GM18508 (cell line): ENCODE data around the gene QSOX2.

Experiments used
- ATAC-seq: cut with Tn5 transposase; IDR thresholded peaks from one replicate; pipeline ENCODE4 v1.9.1; 2021; ENCODE audit warnings: moderate number of reproducible peaks; ENCODE audit not compliant: insufficient read depth, unreplicated experiment

QSOX2 gene

DNA sequence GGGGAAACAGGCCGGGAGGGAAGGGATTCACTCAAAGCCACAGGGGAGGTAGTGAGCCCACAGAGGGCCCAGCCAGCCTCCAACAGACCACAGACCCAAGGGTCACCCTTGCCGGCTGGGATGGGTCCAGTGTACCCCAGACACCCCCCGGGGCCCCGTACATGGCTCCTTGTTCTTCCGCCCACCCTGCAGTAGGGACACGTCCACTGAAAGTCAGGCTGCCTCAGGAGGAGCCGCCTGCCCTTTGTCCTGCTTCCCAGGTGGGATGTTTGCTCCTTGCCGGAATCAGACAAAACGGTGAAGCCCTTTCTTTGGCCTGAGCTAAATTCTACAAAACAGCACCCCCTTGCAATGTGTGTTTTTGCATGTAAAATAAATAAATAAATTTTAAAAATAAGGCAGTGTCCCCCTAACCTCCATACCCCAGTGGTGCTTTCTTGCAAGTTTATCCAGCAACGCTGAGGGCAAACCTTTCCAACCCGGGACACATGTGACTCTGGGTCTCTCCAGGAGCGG, 66.5 kb downstream of the QSOX2 start:
- ATAC-seq: no peak

- no peak for ATAC-seq
Measured at GRCh38 chr9:136178773-136179075, 66.9 kb downstream of the QSOX2 start.

GRCh38 chr9:136178061-136178772, 67.4 kb downstream of the QSOX2 start:
- no peak for ATAC-seq

- ATAC-seq: no peak
Measured at GRCh38 chr9:136177224-136177623, 68.4 kb downstream of the QSOX2 start.

- ATAC-seq: no peak
Measured at GRCh38 chr9:136175616-136176197, 69.9 kb downstream of the QSOX2 start.

DNA sequence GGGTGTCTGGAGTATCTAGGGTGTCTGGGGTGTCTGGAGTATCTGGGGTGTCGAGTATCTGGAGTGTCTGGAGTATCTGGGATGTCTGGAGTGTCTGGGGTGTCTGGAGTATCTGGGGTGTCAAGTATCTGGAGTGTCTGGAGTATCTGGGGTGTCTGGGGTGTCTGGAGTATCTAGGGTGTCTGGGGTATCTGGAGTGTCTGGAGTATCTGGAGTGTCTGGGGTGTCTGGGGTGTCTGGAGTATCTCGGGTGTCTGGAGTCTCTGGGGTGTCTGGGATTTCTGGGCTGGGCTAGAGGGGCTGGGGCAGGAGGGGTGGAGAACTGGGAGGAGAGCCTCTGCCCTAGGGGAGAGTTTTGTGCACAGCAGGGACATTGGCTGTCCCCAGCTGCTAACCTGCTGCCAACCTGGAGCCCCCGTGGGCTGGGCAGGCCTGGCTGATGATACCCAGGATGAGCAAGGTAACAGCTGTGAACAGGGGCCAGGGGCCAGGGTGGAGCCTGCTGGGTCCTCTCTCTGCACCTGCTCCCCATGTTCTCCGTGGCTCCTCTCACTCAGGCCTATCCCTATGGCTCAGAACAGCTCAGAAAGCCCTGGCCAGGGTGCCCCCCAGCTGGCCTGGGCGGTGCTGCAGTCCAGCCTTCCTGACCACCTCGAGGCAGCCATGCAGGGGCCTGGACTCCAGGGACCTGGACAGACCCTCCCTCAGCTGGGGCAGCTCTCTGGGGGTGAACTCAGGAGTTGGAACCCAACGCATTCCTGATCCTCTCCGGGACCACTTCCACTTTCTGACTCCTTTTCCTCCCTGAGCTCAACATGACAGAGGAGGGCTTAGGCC, 70.6 kb downstream of the QSOX2 start:
- no peak for ATAC-seq

DNA sequence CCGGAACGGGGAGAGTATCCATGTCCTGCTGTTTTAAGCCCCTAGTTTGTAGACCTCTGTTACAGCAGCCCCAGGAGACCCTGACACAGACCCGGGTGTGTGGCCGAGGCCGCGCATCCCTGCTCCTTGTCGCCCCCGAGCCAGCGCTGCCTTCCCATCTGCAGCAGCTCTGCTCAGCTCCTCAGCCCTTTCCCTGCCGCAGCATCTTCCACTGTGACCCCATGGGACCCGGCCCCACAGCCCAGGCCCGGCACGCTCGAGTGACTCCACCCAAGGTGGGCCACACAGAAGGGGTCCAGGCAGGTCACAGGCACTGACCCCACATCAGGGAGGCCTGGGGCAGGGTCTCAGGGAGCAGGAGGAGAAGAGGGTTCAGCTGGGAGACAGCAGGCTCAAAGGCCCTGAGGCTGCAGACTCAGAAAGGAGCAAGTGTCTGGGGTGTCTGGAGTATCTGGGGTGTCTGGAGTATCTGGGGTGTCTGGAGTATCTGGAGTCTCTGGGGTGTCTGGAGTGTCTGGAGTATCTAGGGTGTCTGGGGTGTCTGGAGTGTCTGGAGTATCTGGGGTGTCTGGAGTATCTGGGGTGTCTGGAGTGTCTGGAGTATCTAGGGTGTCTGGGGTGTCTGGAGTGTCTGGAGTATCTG, 71.8 kb downstream of the QSOX2 start:
- ATAC-seq: no peak

DNA sequence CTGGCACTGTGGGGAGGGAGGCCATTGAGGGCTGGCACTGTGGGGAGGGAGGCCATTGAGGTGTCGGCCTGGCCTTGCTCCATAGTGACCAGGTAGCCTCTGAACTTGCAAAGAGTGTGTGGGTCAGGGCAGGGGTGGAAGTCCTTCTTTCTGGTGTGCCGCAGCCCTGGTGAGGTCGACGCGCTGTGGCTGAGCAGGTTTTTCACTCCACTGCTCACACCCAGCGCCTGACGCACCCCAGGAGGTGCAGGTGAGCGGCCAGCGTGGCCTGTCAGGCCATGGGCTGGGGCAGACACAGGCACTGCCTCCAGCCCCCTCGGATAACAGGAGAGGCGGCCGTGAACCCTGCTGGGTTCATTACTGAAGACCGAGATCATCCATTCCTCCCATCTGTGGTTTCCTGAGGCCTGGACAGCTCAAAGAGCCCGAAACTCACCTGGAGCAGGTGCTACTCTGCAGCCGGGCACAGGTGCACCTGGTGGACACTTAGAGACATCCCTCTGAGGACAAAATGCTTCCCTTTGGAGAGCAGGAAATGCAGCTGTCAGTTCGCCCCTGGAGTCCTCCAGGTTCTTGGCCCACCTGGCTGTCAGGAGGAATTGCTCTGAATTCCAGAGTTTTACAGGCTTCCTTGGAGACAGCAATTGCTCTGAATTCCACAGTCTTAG, 73.1 kb downstream of the QSOX2 start:
- ATAC-seq: no peak

DNA sequence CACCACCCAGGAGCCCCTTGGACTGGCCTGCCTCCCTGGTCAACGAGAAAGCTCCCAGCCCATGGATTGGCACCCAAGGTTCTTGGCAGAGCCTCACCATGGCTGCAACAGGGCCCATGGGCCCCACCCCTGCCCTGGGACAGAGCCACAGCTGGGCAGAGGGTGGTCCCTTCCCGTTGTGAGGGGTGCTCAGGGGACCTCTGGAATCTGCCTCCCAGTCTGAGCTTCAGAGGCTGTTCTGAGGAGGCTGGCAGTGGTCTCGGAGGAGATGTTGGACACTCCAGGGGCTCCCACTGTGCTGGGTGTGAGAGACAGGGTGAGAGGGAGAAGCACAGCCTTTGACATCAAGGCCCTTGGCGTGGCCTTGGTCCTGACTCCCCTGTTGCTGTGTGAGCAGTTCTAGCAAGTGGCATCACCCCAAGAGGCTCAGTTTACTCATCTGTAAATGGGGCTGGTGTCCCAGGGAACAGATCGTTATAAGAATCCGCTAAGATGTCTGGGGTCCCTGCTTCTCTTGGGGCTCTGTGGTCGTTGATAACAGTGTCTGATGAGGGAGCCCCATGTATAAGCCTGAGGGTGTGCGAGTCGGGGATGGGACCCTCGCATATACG, 73.7 kb downstream of the QSOX2 start:
- ATAC-seq: no peak

GRCh38 chr9:136171009-136171800, 74.4 kb downstream of the QSOX2 start:
- no peak for ATAC-seq

DNA sequence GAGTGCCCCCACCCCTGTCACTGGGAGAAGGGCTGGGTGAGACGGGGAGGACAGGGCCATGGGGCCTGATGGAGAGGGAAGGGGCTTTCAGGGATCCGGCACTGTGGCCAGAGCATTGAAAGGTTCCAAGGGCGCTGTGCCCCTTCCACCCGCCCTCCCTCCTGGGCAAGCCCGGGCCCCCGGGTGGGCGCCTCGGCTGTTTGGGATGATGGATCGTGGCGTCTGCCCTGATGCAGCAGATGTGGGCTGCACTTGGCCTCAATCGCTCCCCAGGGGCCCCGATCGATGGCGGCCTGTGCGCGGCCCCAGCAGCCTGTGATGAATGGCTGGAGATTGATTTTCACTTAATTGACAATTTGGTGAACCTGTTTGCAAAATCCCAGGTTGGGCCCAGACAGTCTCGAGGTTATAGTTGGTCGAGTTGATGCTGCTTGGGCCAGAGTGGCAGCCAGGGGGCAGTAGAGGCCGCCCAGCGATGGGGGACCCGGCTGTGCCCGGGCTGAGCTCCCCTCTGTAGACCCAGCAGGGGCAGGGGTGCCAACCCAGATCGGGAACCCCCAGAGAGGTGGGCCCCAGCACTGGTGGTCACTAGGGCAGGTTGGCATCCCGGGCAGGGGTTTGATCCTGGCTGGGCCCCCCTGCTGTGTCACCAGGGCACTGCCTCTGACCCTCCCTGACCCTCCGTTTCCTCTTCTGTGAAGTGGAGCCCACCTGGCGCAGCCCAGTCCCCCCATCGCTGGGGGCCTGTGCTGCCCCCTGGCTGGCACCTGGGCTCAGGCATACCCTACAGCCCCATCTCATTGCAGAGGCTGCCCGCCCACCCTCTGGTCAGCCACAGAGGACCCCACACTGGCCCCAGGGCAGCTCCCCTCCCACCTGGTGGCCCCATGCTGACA, 75.4 kb downstream of the QSOX2 start:
- no peak for ATAC-seq

DNA sequence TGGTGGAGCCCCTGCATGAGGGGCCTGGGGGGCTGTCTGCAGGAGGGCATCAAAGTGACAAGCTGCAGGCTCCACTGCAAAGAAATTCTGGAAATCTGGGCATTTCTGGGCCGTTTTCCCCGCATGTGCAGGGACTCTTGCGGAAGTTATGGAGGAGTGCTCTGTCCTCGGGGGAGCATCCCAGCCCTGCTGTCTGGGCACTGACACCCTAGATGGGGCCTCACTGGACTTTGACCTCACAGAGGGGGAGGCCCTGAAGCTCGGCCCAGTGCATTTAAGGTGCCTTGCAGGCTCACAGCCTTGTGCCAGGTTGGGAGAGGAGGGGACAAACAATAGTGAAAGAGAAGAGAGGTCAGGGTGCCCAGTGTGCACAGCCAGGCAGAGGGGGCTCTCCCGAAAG, 76.1 kb downstream of the QSOX2 start:
- ATAC-seq: no peak

- no peak for ATAC-seq
Measured at GRCh38 chr9:136163248-136163850, 82.3 kb downstream of the QSOX2 start.

- no peak for ATAC-seq
Measured at GRCh38 chr9:136160995-136161610, 84.5 kb downstream of the QSOX2 start.

GRCh38 chr9:136160381-136160841, 85.2 kb downstream of the QSOX2 start:
- no peak for ATAC-seq

GRCh38 chr9:136159851-136160250, 85.8 kb downstream of the QSOX2 start:
- ATAC-seq: no peak
